GF-D8 (cell line): ENCODE measurements around the gene BARX1.
"Not testable (repeated sequence)": the region's sequence is repeated elsewhere in the genome, so short reads cannot be mapped to it uniquely, and the experiment has no call there.

Experiments
- DNase-seq: peaks from one replicate; lab custom pipeline; 2025; lab: John Stamatoyannopoulos, UW

BARX1 gene

DNA sequence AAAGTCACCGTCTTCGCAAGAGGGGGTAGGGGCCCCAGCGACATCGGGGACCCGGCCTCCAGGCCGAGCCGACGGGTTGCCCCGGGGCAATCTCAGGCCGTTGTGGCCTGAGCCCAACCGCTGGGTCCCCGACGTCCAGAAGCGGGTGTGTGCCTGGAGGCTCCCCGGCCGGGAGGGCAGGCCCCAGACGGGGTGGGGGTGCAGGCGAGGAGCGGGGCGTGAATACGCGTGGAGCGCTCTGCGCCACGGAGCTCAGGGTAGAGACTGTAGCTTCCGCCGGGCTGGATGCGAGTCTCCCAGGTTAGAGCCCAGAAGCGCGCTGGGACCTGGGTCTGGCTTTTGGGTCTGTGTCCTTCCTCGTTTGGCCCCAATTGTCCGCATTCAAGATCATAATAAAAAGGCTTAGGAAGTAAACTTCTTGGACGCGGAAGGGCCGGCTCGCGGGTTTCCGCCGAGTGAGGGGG, 3.5 kb downstream of the BARX1 start:
- no peak for DNase-seq

DNA sequence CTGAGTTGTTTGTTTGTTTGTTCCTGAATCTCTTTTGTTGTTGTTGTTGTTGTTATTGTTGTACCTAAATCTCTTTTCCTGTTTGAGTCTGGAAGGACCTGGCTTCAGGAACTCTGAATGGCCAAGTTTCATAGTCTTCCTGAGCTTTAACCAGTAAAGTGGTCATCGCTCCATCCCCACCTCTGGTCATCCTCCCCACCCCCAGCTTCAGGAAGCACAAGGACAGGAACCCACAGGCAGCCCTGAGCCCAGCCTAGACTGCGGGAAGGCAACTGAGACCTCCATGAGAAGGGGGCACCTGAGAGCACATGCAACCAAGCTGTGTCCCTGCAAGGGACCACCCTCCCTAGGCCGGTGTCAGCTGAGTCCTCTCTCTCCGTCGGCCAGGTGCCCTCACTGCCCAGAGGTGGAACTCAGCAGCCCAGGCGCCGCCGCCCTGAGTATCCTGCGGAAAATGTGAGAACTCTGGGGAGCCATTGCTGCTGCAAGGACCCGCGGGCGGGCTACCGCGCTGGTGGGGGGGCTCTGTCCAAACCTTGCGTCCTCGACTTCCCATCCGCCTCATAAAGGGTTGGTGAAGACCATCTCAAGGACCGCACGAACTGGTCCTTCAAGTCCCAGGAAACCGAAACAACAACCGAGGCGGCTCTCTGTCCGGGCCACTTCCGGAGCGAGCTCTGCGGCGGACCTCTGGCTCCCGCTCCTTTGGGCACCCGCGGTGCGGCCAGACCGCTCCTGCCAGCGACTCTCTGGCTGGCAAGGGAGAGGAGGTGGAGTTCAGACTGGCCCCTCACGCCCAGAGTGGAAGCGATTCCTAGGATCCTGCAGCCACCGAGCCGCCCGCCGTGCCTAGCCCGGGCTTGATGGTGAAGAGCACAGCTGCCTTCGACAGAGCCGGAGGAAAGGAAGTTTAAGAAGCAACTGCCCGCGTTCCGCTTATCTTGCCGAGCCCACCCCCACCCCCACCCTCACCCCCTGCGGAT, 4.2 kb downstream of the BARX1 start:
- no peak for DNase-seq

DNA sequence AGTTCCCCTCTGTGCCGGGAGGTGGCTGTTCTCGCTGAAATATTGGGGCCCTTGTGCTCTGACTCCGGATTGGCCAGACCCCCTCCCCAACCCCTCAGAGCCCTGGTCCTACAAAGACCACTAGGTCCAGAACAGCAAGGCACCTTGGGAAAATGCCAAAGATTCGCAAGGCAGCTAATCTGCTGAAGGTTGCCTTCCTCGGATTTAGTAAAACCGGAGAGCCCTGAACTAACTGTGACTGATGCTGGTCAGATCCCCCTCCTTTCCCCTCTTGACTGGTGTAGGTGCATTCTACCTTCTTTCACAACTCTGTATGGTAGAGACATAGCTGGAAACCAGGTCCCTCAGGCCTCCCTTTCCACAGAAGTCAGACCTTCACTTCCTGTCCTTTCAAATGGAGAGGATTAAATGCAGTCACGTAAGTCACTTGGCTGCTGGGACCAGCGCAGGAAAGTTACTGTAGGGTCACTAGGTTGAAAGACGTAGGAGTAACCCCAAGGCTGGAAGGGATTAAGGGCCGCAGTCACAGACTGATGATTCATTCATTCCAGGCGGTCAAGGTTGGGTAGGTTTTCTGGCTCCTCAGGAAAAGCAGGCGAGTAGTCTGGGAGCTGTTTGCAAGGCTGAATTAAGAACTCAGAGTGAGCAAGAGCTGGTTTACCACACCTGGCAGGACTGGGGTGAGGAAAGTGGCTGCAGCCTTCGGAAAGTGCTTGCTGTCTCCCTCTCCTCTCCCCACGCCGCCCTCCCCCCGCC, 5.3 kb downstream of the BARX1 start:
- DNase-seq = no peak

DNA sequence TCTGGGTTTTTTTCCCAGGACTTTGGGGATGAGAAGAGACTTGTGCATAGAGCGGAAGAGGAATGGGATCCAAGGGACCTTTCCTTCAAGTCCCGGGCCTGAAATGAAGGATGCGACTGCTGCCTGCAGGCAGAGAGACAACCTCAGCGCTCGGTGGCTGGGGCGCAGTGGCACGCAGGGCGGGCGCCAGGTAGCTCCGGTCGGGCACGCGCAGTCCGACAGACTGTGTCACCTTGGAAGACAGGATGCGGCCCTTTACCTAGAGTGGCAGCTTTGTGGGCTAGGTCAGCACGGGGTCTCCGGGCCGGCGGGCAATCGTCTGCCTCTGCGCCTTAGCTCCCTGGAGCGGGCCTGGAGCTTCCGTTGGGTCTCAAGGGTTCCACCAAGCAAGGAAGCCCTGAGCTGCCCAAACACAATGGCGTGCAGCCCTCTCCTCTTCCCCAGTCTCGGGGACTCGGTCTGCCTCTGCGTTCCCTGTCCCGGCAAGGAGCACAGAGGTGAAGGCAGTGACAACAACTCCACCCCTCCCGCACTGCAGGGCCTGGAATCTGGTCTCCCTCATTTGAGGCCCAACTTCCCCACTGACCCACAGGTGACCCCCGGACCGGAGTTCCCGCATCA, 6.0 kb downstream of the BARX1 start:
- DNase-seq = no peak

DNA sequence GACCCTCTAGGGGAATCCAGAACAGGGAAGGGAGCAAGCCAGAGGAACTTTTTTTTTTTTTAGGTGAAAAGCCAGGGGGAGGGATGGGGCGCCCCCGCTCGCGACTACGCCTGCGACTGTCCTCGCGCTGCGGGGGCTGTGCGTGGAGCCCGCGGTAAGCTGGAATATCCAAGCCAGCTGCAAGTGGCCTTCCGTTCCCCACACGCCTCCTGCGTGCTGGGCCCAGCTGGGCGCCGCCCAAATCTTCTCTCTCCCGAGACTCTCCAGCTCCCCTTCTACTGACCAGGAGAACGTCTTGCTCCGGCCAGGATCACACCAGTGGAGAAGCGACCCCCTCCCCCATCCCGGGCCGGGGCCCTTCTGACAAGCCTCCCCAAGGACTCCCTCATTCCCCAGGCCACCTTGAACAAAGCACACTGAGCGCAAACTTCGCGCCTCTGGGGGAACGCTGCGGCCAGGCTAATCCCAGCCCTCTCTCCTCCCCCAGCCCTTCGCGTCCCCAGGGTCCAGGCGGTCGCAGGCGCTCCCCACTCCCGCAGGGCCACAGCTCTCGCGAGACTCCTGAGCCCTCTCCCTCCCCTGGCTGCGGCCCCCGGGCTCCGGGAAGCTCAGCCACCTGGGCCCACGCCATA, 6.6 kb downstream of the BARX1 start:
- DNase-seq = no peak

DNA sequence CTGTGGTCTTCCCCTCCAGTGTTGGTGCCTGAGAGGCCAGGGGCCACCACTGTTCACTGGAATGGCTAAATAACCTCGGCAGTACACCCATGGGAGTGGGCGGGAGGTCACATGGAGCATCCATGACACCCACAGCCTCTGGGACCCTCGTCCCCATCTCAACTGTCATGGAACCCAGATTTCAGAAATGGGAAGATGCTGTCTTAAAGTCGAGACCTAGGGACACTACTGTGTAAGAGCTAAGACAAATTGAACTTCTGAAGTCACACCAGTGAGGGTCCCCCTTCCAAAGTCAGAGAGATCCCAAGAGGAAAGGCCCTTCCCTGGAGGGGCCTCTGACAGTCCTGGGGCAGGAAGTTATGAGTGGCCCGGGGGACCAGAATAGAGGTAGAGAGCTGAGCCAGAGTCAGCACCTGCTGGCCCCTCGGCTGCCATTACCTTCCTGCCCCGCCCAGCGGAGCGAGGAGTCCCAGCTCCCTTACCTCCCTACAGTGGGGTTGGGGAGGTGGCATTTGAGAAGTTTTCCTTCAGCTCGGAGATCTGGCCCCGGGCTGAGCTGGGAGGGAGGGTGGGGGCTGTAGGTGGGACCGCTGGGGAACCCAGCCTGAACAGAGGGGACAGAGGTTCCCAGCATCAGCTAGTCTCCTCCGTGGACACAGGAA, 7.6 kb downstream of the BARX1 start:
- no peak for DNase-seq

DNA sequence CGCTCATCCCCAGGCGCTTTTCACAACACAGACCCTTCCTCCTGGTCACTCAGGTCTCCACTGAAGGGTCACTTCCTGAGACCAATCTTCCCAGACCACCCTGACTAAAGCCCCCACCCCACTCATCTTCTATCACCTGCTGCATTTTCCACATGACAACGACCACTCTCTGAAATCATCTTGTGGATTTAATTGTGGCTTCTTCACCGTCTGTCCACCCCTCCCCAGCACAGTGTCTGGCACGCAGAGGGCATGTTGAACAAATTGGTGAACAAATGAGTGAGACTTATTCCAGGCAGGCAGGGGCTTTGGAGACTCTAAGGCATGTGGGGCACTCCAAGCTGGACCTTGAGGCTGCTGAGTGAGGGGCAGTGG, 8.8 kb downstream of the BARX1 start:
- no peak for DNase-seq

DNA sequence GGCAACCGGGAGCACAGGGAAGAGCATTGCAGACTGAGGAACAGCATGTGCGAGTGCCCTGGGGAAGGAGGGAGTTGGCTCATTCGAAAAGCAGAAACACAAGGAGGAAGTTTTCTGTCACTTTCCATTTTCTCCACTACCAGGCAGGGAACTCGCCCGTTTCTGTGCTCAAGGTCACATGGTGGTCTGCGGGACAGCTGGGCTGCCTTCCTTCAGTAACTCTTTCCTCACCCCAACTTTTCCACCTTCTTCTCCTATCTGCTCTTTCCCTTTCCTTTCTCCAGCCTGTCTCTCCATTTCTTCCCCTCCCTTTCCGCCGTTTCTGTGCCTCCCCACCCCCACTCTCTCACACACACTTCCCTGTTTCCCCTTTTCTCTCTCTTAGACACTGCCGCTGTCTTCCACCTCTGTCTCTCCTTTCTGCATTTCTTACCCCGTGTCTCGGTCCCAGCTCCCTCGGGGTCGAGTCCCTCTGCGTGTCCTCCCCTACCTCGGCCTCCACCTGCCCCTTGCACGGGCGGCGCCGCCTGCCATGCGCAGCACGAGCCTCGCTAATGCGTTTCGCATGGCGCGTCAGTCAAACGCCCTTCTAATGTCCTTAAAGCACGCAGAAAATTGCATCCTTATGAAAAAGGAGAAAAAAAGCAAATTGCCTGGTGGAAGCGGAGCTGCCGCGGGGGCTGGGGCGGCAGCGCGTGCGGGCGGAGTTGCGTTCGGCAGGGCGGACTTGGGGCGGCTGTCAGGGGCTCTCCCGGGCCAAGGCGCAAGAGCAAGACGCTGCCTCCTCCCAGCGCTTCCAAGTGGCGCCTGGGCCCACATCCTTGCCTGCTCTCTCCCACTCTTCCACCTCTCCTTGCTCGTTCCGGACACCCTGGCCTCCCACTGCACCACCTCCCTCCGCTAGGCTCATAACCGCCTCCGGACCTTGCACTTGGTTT, 9.5 kb downstream of the BARX1 start:
- no peak for DNase-seq

DNA sequence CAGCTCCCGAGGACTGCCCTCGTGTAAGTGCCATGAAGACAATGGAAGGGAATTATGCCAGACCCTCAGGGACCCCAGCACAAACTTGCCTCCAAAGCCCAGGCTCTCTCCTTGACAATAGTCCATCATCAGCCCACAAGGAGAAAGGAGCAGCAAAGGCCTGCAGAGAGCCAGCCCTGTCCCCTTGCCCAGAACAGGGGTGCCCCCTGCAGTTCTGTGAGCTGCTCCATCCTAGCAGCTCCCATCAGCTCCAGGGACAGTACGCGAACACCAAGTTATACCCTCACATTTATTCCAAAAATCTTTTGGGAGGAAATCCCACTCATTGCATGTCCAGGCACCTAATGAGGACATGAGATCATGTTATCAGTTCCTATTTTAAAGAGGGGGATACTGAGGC, 11.1 kb downstream of the BARX1 start:
- no peak for DNase-seq

DNA sequence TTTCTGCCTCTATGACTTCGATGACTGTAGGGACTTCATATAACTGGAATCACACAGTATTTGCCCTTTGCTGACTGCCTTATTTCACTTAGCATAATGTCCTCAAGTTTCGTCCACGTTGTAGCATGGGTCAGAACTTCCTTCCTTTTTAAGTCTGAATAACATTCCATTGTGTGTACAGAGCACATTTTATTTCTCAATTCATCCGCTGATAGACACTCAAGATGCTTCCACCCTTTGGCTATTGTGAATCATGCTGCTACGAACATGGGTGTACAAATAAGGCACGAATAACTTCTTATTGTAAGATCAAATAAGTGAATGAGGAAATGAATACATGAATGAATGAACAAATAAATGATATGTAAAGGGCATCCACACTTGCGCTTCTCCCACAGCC, 13.0 kb downstream of the BARX1 start:
- DNase-seq = no peak

DNA sequence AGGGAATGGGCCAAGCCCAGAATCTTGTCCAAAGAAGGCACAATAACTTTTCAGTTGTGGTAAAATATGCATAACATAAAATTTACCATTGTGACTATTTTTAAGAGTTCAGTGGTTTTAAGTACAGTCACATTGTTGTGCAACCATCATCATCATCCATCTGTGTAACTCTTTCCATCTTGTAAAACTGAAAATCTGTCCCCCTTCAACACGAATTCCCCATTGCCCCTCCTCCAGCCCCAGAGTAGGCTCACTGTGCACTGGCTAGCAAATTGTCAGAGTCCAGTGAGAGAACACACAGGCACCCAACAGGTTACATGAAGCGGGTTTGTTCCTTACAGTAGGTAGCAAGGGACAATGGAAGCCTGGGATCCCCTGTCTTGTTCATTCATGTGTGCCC, 13.7 kb downstream of the BARX1 start:
- DNase-seq = no peak

DNA sequence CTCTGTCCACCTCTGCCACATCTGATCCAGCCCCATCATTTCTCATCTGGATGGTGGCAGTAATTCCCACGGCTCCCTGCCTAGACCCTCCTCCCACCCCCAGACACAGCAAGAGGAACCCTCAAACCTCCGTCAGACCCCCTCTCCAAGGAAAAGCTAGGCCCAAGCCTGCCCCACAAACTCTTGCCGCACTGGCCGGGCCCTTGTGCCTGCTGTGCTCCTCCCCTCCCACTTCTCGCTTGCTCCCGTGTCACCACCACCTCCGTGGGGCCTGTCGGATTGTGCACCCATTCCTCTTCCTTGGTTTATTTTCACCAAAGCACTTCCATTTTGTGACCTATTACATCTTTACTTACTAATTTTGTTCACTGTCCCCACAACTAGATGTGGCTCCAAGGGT, 14.2 kb downstream of the BARX1 start:
- DNase-seq = no peak

DNA sequence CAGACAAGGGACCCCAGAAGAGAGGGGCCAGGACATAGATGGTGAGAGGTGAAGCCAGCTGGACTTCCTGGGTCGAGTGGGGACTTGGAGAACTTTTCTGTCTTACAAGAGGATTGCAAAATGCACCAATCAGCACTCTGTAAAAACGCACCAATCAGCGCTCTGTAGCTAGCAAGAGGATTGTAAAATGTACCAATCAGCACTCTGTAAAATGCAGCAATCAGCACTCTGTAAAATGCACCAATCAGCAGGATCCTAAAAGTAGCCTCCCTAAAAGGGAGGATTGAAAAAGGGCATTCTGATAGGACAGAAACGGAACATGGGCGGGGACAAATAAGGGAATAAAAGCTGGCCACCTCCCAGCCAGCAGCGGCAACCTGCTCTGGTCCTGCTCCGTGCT, 15.6 kb downstream of the BARX1 start:
- not testable (repeated sequence) for DNase-seq

DNA sequence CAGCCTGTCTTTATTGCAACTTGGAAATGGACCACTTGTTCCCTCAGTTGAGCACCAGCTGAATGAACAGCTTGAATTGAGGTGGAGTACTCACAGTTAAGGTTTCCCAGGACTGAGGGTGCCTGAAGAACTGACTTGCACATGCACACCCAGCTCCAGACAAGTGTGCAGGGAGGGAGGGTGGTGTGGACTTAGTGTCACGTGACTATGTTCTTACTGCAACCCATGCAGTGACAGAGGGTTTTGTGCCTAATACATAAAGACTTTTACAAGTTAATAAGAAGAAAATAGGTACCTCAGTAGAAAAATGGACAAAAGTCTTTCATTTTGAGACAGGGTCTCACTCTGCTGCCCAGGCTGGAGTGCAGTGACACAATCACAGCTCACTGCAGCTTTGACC, 18.0 kb downstream of the BARX1 start:
- DNase-seq = no peak

DNA sequence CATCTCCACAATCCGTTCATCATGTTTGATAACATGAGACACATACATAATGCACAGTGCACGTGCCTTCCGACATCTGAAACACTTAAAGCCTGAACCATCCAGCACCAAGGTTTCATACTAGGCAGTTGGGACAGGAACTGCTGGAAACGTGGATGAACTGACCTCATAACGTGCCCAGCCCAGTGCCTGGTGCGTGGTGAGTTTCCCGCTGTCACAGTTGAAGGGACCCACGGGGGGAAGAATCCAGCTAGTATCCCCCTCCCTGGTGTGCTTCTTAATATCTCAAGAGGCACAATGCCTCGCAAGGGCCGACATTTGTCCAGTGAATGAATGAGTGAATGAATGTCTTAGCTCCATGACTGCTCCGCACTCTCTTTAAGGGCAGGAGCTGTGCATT, 23.2 kb downstream of the BARX1 start:
- no peak for DNase-seq

DNA sequence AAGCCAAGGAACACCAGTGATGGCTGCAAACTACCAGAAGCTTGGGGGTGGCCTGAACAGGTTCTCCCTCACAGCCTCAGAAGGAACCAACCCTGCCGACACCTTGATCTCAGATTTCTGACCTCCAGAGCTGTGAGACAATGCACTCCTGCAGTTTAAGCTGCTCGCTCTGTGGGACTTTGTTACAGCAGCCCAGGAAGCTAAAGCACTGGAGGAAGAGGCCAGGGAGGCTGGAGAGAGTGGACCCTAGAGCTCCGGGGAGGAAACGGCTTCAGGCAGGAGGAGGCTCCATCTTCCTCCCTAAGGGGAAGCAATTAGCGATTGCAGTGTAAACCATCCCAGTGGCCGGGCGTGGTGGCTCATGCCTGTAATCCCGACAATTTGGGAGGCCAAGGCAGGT, 25.1 kb downstream of the BARX1 start:
- DNase-seq = no peak

DNA sequence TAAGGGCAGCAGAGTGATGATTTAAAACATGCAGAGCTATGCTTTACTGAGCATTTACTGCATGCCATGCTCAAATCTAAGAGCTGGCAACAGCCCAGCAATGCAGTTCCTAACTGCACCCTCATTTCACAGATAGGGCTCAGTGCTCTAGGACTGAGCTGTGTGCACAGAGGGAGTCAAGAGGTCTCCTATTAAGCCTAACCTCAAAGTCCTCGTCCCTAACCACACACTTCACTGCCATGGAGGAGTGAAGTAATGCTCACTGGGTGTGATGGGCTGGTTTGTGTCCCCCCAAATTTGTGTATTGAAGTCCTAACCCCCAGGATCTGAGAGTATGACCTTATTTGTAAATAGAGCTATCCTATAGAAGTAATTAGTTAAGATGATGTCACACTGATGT, 25.9 kb downstream of the BARX1 start:
- no peak for DNase-seq

DNA sequence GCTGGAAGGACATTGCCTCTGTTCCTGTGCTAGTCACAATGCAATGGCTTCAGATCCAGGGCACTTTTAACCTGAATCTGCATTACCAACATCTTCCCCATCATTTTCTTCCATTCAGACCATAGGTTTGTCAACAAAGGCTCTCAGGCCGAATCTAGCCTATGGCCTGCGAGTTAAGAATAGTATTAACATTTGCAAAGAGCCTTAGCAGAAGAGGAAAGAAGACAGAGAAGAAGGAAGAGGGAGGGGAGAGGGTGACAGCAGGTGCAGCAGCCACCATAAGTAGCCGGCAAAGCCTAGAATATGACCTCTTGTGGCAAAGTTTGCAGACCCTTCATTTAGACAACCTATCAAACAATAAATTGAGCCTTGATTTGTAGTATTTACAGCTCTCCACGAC, 32.6 kb downstream of the BARX1 start:
- no peak for DNase-seq

DNA sequence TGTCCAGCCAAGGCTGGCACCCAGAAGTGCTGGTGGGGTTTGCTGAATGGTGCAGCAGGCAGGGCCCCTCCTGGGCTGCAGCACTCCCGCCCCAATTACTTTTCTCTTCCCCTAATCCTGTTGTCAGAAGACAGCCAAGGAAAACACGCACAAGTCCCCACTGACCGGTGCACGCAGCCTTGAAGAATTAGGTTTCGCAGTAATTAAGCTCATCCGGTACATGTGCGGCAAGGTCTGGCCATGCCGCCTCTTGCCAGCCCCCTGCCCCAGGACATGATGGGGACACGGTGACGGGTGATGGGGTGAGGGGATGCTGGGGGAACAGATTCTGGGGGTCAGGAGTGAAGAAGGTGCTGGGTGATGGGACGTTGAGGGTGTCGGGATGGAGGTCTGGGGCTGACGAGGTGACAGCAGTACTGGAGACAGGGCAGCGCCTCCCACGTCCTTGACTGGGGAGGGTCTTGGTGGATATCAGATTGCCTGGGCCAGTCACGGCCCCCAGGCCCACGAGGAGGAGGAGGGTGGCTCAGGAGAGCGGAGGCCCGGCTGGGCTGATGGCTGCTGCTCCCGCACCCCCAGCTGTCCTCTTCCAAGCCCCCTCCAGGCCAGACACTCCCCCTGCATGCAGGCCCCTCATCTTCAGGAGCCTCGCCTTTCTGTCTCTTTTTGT, 34.9 kb downstream of the BARX1 start:
- no peak for DNase-seq

DNA sequence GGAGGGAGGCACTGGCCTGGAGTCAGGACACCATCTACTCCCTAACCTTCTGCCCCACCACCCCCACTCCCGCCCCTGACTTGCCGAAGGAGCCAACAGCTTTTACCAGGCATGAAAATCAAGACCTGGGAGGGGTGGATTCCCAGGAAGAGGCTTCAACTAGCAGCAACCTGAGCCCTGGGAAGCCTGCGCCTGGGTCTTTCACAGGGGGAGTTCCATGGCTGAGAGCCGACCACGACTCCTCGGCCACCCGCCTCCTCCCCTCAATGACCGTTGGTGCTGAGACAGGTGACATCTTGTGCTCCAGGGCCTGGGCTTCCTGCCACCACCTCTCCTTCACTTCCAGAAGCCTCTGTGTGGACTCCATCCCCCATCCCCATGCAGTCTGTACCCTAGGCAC, 37.1 kb downstream of the BARX1 start:
- no peak for DNase-seq
